Stimulated activated CD8-positive, alpha-beta memory T cell treated with anti-CD3 and anti-CD28 coated beads, Interleukin-15, amount 100 ng/mL, for 24 hours (primary cell): Measurements from ENCODE around the gene MAP1LC3B.

Source experiments
- DNase-seq: peaks from one replicate; pipeline ENCODE4 v3.0.0-alpha.2; 2020; ENCODE audit warnings: low read depth

MAP1LC3B gene

DNA sequence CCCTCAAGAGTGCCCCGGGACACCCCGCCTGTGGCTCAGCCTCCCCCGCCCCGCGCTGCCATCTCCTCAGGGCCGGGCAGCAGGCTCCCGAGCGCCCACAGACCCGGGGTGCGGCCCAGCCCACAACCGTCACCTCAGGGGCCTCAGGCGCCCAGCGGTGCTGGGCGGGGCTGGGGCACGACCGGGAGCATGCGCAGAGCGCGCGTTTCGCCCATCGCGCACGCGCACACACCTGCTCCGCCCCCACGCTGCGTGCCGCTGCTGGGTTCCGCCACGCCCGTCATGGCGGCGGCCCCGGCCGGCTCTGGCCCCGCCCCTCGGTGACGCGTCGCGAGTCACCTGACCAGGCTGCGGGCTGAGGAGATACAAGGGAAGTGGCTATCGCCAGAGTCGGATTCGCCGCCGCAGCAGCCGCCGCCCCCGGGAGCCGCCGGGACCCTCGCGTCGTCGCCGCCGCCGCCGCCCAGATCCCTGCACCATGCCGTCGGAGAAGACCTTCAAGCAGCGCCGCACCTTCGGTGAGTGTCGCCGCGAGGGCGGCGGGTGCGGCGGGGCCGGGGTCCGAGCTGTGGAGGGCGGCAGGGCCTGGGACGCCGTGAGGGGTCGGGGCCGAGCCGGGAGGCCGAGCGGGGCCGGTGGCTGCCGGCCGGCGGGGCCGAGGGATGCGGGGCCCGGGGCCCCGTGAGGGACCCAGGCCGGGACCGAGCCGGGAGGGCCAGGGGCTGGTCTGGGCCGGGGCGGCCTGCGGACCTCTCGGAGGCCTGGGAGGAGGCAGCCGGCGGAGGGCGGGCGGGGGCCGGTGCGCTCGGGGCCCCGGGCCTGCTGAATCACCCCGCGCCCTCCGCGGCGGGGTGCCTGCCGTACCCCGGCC lies at the start of gene MAP1LC3B:
Gene MAP1LC3B, plus strand, starts transcription at position 387 of the 871 bp plus-strand sequence. Its CDS starts 92 bp downstream, at position 479.
- peak; percentile 99 for DNase-seq

DNA sequence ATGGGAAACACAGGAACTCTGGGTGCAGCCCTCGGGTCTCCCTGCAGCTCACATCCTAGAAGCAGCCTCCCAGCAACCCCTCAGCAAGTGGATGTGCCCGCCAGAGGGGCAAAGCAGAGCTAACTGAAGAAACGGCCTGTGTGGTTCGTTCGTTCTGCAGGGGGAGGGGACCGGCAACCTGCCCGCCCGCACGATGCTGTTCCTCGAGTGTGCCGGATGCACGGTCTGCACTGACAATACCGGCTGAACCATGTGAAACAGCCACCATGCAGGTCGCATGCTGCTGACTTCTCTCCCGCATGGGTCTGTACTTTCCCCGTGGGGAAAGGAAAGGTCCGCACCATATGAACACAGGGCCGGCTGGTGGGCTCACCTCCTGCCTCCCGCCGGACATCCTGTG lies 49.6 kb upstream of the MAP1LC3B start:
- no peak for DNase-seq

DNA sequence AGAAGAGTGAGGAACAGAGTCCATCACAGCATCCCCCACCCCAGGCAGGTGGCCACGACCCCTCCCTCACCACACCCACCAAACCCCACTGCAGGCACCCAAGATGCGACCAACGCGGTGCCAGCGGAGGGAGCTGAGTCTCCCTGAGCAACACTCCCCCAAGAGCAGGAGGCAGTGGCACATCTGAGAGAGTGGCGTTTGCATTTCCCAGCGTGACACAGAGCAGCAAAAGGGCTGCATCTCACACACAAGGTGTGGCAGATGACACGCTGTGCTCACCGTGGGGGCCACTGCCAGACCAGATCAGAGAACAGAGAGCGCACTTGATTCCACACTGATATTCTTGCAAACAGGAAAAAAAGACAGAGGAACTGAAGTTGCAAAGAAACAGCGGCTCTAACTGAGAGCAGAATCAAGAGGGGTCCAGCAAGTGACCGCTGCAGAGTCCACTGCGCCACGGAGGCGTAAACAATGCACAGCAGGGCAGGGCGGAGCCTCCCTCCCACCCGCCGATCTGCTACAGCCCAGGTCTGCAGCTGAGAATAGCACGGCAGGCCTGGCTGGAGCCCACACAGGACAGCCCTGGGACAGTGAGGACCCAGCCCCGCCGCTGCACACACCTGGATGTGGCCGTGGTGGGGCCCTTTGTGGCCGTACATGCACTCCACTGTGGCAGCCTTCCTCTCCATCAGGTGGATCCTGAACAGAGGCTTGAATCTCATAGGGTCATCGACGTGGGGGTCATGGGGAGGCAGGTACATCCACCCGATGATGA lies 49.0 kb upstream of the MAP1LC3B start:
- no peak for DNase-seq

DNA sequence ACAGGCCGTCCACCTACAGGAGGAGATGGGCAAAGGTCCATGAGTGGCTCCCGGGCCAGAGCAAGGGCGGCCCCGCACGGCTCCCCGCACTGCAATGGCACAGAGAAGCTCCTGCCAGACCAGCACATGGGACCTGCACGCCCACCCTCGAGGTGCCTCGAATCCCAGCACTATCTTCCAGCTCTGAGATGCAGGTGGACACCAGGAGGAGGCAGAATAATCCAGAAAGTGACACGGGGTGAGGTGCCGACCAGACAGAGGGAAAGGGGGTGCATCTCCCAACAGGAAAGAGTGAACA lies 48.4 kb upstream of the MAP1LC3B start:
- DNase-seq, result no peak

DNA sequence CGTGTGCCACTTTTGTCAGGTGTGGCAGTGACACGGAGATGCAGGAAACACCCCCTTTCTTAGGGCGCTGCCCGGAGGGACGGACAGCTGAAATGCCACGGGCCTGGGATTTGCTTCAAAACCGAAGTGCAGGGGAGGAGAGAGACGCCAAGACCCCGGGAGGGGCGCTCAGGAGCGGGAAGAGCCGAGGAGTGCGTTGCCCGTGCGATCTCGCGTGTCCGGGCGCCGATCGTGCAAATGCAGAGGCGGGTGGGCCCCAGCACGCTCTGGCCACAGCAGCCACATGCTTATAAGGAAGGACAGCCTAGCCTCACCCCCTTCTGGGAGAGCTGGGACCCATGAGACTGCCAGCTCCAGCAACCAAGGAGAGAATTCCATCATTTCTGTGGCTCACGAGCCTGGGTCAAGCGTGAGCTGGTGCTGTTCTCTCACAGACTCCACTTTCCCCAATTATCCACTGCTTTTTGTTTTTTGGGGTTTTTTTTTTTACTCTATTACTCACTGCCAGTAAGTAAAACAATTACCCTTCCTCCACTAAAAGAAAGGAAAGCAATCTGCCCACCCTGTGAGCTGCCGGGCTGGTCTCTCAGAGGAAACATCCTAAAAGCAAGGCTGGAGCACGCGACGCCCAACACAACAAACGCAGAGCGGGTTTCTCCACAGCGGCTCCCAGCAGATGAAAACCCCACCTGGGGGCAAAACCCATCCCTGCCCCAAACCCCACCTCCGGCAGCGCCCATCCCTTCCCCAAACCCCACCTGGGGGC lies 47.8 kb upstream of the MAP1LC3B start:
- no peak for DNase-seq

DNA sequence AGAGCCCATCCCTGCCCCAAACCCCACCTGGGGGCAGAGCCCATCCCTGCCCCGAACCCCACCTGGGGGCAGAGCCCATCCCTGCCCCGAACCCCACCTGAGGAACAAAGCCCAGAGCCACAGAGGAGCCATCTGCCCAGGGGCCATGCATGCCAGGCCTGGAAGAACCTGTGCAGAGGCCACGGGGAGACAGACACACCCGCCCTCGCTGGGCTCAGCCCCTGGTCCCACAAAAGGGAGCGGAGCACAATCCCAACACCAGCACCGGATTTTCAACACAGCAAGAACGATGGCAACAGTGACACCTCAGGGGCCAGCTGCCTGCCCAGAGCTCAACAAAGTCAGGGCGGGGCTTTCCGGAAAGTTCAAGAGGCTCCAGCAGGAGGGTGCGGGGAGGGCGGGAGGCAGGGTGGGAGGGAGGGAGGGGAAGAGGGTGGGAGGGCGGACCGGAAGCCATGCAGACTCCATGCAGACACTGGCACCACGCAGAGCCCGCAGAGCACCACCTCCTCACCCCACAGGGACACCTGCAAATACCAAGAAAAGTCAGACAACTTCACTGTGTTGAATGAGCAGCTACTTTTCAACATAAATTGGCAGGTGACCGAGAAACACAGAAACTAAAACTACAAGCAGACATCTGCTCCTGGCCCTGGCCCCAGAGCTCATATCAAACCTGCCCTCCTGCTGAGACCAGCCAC lies 47.1 kb upstream of the MAP1LC3B start:
- no peak for DNase-seq

DNA sequence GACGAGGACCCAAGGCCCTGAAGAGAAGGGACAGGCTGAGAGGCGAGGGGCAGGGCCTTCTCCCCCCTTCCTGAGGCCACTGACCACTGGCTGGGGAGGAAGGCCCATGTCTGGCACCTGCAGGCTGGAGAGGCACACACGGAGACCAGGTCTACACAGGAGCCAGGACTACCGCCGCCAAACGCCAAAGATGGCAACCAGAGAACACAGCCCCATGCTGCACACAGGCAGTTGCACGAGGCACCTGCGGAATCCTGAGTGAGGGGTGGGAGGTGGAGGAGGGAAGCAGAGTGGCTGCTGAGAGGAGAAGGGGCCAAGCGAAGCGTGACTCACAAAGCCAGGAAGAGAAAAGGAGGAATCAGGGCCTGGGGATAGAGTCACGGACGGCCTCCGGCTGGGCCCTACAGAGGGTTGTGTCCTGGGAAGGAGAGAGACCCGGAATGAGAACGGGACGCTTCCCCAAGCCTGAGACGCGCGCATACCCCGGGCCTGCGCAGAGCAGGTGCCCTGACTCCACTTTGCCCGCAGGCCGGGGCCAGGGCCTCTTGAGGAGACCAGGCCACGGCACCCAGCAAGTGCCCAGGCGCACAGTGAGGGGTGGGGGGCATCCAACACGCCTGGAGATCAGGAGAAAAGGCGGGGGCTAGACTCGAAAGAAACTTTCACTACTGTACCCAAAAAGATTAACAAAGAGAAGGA lies 46.3 kb upstream of the MAP1LC3B start:
- DNase-seq, result no peak

DNA sequence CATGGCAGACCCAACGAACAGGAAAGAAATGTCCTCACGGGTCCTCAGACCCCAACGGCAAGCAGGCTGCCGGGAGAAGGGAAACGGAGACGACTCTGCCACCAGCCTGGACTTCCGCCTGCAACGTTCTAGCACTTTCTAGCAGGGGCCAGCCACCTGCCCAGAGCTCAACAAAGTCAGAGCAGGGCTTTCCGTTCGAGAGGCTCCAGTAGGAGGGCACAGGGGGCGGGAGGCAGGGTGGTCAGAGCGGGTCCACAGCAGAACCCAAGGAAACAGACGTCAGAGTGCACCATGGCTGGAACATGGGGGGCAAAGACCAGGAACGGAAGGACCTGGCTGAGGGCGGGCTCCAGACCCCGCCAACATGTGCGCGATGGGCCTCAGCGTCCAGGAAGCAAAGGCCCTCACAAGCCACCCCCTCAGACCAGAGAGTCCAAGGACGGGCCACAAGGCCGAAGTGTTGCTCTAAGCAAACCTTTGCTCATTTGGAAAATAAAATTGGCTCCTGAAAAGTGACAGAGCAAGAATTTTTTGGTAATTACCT lies 45.5 kb upstream of the MAP1LC3B start:
- DNase-seq, result no peak

DNA sequence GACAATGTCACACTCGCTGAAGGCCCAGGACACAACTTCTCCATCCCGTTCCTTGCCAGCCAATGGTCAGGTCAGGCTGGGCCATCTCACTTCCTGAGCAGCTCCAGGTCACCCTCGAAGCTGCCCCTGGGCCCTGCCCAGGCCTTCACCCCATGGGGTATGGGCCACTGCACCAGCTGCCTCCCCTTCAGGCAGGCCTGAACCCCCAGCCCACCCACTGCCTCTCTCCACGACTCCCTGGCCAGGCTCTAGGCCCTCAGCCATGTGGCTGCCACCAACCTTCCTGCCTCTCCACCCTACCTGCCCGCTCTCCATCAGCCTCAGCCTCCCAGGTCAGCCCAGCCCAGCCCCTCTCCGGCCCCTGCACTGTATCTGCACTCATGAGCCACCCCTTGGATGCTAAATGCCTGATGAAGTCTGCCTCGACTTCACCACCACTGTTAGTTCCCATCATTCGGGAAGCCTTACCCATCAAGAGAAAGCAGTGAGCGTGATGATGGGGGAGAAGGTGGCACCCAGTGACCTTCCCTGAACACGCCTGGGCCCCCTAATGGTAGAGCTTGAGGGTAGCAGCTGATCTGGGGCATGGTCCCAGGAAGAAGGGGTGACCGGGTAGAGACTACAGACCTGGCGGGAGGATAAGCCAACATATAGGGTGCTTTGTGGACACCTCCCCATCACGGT lies 44.1 kb upstream of the MAP1LC3B start:
- no peak for DNase-seq

DNA sequence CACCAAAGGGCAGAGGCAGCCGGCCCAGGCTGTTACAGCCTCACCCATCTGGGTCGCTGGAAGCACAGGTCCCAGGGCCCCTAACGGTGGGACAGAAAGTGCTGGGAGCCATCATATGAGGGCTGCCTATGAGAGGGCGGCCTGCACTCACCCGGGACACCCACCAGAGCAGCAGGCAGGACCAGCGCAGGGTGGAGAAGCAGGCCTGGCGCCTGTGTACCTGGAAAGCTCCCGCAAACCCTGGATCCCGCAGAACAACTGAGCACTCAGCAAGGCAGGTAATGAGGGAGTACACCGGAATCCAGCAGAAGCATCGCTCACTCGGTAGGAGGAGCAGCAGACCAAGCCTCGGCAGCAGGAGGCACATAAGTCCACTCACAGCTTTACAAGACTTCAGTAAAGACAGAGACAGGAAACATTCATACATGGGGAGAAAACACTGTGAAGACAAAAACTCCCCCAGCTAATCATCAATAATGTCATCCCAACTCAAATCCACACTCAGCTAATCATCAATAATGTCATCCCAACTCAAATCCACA lies 43.4 kb upstream of the MAP1LC3B start:
- DNase-seq, result no peak

DNA sequence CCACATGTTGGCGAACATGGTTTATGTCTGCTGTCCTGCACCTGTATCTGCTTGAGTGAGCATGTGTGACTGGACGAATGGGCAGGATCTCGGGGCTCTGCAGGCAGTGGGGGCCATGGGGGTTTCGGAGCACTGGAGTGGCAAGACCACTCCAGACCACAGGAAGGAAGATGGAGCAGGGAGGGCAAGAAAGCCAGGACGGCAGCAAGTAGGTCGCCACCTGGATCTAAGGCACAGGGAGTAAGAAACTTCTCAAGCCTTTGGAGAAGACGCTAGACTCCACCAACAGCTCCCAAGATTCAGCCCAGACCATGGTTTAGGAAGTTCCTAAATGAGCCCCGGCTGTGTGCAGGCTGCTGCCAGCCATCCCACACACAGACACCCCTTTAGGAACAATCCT lies 42.1 kb upstream of the MAP1LC3B start:
- DNase-seq, result no peak

DNA sequence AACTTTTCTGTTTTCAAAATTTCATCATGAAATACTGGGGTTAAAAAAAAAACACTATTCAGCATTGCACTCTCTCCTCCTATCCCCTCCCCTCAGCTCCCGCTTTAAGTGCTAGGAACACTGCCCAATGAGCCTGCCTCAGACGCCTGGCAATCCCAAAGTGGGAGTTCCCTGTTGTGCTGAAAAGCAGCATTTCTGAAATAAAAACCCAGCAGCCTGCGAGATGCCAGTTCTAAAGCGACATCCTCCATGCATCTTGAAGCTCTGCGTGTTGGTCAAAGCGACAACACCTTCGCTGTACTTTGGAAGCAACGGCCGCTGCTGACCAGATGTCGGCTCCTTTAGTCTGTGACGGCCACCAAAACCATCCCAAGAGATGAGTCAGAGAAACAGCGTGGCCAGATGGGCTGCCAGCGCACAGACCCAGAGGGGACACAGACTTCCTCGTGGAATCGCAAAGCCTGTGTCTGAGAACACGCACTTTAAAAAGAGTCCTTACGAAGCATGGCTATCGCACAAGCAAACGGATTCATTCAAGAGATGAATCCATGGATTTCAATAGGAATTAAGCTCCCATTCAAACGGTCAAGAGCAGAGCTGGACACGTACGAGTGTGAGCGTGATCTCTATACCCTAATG lies 41.3 kb upstream of the MAP1LC3B start:
- no peak for DNase-seq

DNA sequence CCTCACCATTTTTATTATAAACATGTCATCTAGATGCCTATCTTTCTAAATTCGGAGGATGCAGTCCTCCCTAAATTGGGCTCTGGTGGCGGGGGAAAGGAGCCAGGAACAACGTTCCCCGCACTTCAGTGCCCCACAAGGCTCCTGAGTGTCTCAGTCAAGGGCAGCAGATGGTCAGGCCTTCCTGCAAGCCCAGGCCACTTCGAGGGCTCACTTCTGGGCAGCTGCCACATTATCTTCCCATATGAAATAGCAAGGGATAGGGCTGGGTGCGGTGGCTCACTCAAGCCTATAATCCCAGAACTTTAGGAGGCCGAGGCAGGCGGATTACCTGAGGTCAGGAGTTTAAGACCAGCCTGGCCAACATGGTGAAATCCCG lies 40.8 kb upstream of the MAP1LC3B start:
- DNase-seq, result no peak

DNA sequence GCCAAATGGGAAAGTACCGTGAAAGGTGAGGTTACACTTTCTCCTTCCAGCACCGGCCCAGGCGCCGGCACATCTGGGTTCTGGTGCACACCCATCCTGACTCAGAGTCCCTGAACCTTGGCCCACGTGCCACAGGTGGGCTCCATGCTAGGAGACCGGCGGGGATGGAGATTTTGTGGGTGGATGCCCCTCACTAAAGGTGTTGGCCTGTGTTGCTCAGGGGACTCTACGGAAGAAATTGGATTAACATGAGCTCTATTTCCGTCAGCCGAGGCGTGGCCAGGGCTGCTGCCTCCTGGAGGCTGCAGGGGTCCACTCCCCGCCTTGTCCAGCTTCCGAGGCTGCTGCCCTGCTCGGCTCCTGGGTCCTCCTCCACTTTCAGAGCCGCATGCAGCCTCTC lies 39.3 kb upstream of the MAP1LC3B start:
- no peak for DNase-seq

DNA sequence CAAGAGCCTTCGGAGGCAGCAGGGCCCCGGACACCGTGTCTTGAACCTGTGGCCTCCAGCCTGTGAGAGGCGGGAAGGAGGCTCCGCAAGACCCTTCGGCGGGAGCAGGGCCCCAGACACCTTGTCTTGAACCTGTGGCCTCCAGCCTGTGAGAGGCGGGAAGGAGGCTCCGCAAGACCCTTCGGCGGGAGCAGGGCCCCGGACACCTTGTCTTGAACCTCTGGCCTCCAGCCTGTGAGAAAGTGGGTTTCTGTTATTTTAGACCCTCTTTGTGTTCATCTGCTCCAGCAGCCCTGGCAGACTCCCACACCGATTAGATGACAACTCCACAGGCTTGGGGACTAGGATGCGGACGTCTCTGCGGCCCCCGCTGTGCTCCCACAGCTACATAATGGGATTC lies 38.5 kb upstream of the MAP1LC3B start:
- DNase-seq, result no peak

DNA sequence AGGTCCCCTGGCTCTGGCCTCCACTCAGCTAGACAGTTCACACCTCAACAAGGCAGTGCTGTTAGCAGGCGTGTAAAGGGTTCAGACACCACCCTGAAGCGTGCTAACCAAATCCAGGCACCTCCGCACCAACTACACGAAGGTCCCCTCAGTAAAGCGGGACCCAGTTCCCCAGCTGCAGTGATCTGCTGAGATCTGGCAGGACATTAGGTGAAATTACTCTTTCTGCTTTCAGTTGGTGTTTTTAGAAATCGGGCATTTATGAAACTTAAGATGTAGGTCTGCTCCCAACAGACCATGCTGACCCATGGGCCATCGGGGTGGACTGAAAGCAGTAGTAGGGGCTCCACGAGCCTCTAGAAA lies 35.7 kb upstream of the MAP1LC3B start:
- DNase-seq, result no peak

DNA sequence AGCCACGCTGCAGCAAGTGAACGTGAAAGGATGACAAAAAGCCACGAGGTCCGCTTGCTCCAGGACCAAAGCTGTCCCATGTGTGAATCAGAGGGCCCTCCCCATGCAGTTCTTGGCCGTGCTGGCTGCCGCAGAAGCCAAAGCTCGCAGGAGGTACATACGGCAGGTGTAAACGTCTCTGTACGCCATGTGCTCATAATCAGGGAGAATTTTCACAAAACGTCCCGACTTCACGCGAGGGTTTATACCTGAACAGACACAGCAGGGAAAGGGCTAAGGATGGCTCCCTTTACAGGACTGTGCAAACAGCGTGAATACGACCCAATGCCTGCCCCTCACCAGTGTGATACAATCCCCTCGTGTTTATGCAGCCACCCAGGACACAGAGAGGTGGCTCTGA lies 33.9 kb upstream of the MAP1LC3B start:
- DNase-seq, result no peak

DNA sequence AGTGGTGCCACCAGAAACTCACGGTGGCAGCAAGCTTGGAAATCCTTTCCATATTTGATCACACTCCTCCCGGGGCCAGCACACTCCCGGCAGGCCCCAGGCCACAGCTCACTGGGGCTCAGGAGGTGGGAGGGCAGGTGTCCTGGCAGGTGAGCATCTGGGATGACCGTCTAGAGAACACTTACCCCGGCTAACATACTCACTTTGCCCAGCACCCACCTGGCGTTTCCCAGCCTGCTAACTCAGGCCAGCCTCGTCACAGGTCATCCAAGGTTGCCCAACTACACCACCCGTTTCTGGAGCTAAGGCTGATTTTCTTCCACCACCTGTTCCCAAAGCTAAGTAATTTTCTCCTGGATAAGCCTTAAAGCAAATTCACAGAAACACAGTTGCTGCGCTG lies 33.4 kb upstream of the MAP1LC3B start:
- no peak for DNase-seq

DNA sequence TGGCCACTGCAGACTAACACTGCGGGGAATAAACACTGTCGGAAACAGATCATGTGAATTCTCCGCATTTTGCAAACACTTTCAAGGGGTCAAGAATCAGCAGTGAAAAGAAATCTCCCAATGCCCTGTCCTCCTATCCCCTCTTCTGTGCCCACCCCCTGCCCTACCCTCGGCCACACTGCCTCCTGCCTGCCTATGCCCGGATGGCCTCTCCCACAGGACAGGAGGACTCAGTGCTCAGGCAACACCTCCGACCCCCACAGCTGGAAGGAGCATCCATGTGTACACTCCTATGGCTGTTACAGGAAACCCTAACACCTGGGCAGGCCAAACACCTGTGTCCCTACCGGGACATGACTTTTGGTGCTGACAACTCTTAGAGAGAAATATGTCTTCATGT lies 33.0 kb upstream of the MAP1LC3B start:
- no peak for DNase-seq
